GM12874 (cell line): ENCODE results near the gene EFCAB6.

Experiments used
- CTCF ChIP-seq: IDR thresholded peaks from 2 replicates; pipeline ENCODE4 v1.5.1; 2011; ENCODE audit warnings: low read depth, mild to moderate bottlenecking, control low read depth, low read length, moderate library complexity; ENCODE audit not compliant: insufficient read depth

Gene EFCAB6

GRCh38 chr22:43569111-43569510 is 243.0 kb downstream of the EFCAB6 start:
- no peak for TF ChIP-seq CTCF

DNA sequence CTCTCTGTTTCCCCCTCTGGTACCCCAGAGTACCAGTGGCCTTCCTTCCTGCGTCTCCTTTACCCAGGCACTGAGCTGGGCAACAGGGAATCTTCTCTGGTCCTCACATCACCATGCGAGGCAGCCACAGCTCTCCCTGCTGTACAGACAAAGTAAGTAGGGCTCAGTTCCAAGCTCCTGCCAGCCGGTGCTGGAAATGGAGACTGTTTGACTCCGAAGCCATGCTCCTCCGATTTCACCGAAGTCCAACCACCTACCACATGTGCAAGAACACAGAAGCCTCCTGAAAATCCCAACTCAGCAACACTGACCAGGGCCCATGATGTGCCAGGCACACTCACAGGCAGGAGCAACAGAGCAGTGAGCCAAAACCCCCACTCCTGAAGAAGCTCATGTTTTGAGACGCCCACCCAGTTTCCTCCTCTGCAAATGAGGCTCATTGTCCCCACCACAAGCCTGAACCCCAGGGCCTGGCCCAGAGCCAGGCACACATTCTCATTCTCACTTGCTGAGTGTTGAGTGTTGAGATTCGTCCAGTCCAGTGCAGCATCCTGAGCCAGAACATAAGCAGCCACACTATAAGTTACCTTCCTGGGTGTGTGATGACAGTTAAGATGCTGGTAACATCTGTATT is 244.3 kb downstream of the EFCAB6 start:
- TF ChIP-seq CTCF, result no peak

GRCh38 chr22:43566561-43567332 is 245.4 kb downstream of the EFCAB6 start:
- no peak for TF ChIP-seq CTCF

DNA sequence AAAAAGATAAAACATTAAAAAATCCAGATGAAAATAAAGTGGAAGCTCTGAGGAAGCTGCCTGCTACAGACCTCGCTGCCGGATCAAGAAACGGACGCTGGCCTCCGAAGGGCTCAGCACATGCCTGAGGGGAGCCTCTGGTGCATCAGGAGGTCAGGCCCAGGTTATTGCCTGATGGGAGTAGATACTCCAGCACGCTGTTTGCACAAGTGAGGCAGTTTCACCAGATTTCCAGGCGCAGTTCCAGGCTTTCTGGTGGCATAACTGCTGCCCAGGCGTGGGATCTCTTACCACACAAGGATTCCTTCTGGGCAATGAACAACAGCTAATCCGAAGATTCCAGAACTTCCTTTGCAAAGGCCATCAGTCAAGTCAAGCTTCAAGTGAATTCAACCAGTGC is 246.1 kb downstream of the EFCAB6 start:
- TF ChIP-seq CTCF, result no peak

DNA sequence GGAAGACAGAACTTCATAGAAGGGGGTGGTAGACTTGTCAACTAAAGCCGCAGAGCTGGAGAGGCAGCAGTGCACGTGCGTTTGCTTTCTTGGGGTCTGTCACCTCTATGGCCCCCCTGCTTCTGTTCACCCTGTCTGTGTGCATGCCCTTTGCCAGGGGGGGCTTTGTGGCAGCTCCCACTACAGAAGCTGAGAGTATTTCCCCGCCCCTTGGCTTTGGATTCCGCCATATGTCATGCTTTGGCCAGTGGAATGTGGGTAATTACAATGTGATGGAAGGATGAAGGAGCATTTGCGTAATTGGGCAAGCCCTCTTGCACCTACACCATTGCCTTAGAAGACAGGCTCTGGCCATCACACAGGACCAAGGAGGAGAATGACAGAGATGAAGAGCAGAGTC is 247.2 kb downstream of the EFCAB6 start:
- TF ChIP-seq CTCF, result no peak

DNA sequence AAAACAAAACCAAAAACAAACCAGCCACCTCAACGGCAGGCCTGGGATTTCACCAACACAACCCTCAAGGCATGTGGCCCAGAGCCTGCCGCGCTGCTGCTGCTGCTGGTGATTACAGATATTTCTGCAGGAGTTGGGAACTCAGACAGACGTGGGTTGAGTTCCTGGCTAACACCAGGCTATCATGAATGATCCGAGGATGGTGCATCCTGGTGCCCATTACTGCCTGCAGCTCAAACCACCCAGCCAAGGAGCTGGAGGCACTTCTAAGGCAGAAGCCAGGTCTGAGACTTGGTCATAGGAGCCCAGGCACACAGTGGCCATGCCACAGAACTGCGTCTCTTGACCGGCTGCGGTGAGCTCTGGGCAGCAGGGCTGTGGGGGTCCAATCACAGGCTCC is 248.5 kb downstream of the EFCAB6 start:
- no peak for TF ChIP-seq CTCF

- TF ChIP-seq CTCF, result no peak
These were observed 249.3 kb downstream of the EFCAB6 start for GRCh38 chr22:43562843-43563242.
